Stomach (tissue), 9 donors: ENCODE results near the gene DPM3. TPM values are rescaled to one million over a fixed set of nuclear protein-coding genes. Genes with fewer than 3 reads are reported as not detected.

Experiments
- DNase-seq, 2 donors: peaks; one replicate each; pipeline versions ENCODE4 v3.0.0 to v3.0.0-alpha.2; 2013 to 2019
- H3K27ac ChIP-seq, 5 donors: fragments of 200-600 bp in 4 of 5; sonication (generic) in 4 of 5; one replicate each; pipeline ENCODE4 v1.5.1; 2013 to 2019; ENCODE audit warnings: mild to moderate bottlenecking in 1 of 5, moderate library complexity in 1 of 5
- H3K27me3 ChIP-seq, 3 donors: fragments of 200-600 bp; sonication (generic); one replicate each; pipeline ENCODE4 v1.5.1; 2017 to 2019; ENCODE audit warnings: mixed run types in 1 of 3
- H3K36me3 ChIP-seq, 4 donors: fragments of 200-600 bp; sonication (generic); 1 replicate in 3 of 4; 2 replicates in 1 of 4; pipeline ENCODE4 v1.5.1; 2016 to 2019
- H3K4me1 ChIP-seq, 4 donors: fragments of 200-600 bp; sonication (generic); one replicate each; pipeline ENCODE4 v1.5.1; 2016 to 2019
- H3K4me3 ChIP-seq, 4 donors: fragments of 200-600 bp; sonication (generic) in 3 of 4; one replicate each; pipeline ENCODE4 v1.5.1; 2016 to 2019; ENCODE audit warnings: mild to moderate bottlenecking in 1 of 4
- H3K9me3 ChIP-seq, 4 donors: fragments of 200-600 bp; sonication (generic); one replicate each; pipeline ENCODE4 v1.5.1; 2016 to 2019
- EP300 ChIP-seq: sonication (generic); formaldehyde crosslinking; IDR thresholded peaks from one replicate; pipeline ENCODE4 v1.6.1; 2017; ENCODE audit warnings: antibody characterized with exemption
- POLR2A ChIP-seq, 4 donors: fragments of 450-650 bp; IDR thresholded peaks; one replicate each; pipeline ENCODE4 v1.6.1; 2016; ENCODE audit warnings: antibody characterized with exemption in 4 of 4, control low read depth in 2 of 4, mild to moderate bottlenecking in 1 of 4, moderate library complexity in 1 of 4
- POLR2AphosphoS5 ChIP-seq, 3 donors: sonication (generic); formaldehyde crosslinking; IDR thresholded peaks; one replicate each; pipeline ENCODE4 v1.6.1; 2016; ENCODE audit warnings: antibody characterized with exemption in 3 of 3
- WGBS, 5 donors: extraction: QIAGEN DNeasy Blood & Tissue Kit in 3 of 5; methylation state at CpG; one replicate each; pipeline versions ENCODE4 v1.1.5 to v1.1.7; 2013 to 2018; 5-methylcytosine and 5-hydroxymethylcytosine counted together
- intact Hi-C: fragments of 100-400 bp; cut with DNase I; formaldehyde crosslinking; loops from one replicate; pipeline ENCODE4 v1.15.1; 2023; ENCODE audit warnings: low total_unique reads
- polyA plus RNA-seq, 3 donors: library from polyadenylated mRNA; stranded (reverse); fragments of 200-250 nt; gene quantifications; one replicate each; pipeline ENCODE4 v1.2.3, GENCODE V29; 2013
- total RNA-seq, 5 donors: library from RNA; depleted of rRNA; stranded (reverse); fragments of >200 nt; gene quantifications; one replicate each; pipeline versions ENCODE4 v1.1.0 to v1.2.3, GENCODE V29; 2014 to 2016
- TF ChIP-seq, protein P1 (sequence below), 7 experiments: fragments of 450-650 bp in 4 of 7; fragments of 200-600 bp in 3 of 7; sonication (generic) in 3 of 7; IDR thresholded peaks; one replicate each; pipeline ENCODE4 v1.5.1; 2016 to 2019; ENCODE audit warnings: antibody characterized with exemption in 7 of 7, control low read depth in 2 of 7, mild to moderate bottlenecking in 1 of 7
- donor health status: healthy with polysubstance abuse.
- donor health status: Bipolar disorder and iron deficiency.
- donor health status: healthy.

DPM3 gene
- total and polyA plus RNA-seq, 8 donors = 13.3 to 301 (median 51.3) TPM; not detected in 1

DNA sequence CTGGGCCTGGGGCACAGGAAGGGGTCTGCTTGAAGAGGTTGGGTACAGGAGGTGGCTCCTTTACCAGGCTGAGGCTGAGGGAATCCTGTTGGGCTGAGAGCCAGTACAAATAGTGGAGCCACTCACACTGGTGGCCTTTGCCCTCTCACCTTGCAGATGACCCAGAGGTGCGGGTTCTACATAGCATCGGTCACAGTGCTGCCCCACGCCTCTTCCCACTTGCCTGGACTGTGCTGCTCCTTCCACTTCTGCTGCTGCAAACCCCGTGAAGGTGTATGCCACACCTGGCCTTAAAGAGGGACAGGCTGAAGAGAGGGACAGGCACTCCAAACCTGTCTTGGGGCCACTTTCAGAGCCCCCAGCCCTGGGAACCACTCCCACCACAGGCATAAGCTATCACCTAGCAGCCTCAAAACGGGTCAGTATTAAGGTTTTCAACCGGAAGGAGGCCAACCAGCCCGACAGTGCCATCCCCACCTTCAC is 6.5 kb downstream of the DPM3 start:
- peaks cover 0 to 9% (median 0%) of the 10 kb centered on the region in 3 donors for H3K27me3 ChIP-seq
- peaks cover 46 to 89% (median 87%) of the 10 kb centered on the region in 4 donors for H3K4me1 ChIP-seq
- peak overlapping the region in 2 of 4 donors; percentile 68 to 71 for H3K4me3 ChIP-seq
- TF ChIP-seq EP300 = no peak
- TF ChIP-seq, protein P1, sequence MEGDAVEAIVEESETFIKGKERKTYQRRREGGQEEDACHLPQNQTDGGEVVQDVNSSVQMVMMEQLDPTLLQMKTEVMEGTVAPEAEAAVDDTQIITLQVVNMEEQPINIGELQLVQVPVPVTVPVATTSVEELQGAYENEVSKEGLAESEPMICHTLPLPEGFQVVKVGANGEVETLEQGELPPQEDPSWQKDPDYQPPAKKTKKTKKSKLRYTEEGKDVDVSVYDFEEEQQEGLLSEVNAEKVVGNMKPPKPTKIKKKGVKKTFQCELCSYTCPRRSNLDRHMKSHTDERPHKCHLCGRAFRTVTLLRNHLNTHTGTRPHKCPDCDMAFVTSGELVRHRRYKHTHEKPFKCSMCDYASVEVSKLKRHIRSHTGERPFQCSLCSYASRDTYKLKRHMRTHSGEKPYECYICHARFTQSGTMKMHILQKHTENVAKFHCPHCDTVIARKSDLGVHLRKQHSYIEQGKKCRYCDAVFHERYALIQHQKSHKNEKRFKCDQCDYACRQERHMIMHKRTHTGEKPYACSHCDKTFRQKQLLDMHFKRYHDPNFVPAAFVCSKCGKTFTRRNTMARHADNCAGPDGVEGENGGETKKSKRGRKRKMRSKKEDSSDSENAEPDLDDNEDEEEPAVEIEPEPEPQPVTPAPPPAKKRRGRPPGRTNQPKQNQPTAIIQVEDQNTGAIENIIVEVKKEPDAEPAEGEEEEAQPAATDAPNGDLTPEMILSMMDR (IDR thresholded peaks at IDR 0.05) = no peak
- no peak for TF ChIP-seq POLR2AphosphoS5 (IDR thresholded peaks at IDR 0.05)
- no peak for TF ChIP-seq POLR2A (IDR thresholded peaks at IDR 0.05)
- peak in 1 of 2 donors; percentile 20 for DNase-seq
- intact Hi-C loops = no loop called here
- H3K27ac ChIP-seq = peak overlapping the region; percentile 89 to 100 (median 98)
- peaks cover 32 to 53% (median 50%) of the 10 kb centered on the region in 4 donors for H3K36me3 ChIP-seq
- 36 to 66% (median 45%) methylated on average over 7 of the region's 7 CpGs for WGBS, 5 donors
- H3K9me3 ChIP-seq = no peaks in the 10 kb centered on the region

DNA sequence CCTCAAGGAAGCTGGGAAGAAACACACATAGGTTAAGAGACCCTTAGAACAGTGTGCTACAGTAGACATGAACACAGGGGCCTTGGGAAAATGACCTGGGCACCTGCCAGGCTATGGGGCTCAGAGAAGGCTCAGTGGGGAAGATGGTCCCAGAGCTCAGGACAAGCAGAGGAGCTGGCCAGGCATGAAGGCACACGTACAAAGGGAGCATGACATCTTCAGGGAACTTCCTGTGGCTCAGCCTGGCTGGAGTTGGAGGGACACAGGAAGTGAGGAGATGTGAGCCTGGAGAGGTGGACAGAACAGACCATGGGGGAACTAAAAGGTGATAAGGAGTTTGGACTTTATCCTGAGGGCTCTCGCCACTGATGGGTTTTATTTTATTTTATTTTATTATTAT is 8.5 kb downstream of the DPM3 start:
- Histone ChIP-seq H3K27me3 (peaks cover 0 to 26% (median 5%) of the 10 kb centered on the region in 3 donors), H3K27ac (peak overlapping the region; percentile 10 to 100 (median 98)), H3K4me1 (peaks cover 50 to 90% (median 87%) of the 10 kb centered on the region in 4 donors), H3K9me3 (no peaks in the 10 kb centered on the region), H3K4me3 (peak overlapping the region in 1 of 4 donors; percentile 74), H3K36me3 (peaks cover 32 to 41% (median 38%) of the 10 kb centered on the region in 4 donors)
- no peak for TF ChIP-seq POLR2AphosphoS5 (IDR thresholded peaks at IDR 0.05)
- TF ChIP-seq EP300 = no peak
- TF ChIP-seq POLR2A (IDR thresholded peaks at IDR 0.05) = no peak
- TF ChIP-seq, protein P1 (IDR thresholded peaks at IDR 0.05) = no peak
- no peak for DNase-seq
- intact Hi-C loops = no loop called here
- 42 to 60% (median 54%) methylated on average over 2 of the region's 2 CpGs for WGBS, 5 donors

DNA sequence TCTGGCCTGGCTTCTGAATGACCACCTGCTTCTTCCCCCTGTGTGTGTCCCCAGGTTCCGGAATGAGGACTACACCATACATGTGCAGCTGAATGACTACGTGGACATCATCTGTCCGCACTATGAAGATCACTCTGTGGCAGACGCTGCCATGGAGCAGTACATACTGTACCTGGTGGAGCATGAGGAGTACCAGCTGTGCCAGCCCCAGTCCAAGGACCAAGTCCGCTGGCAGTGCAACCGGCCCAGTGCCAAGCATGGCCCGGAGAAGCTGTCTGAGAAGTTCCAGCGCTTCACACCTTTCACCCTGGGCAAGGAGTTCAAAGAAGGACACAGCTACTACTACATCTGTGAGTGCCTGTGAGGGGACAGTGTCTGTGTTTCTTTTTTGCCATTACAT is 9.0 kb downstream of the DPM3 start:
- peak overlapping the region in 3 of 4 donors; percentile 15 to 74 (median 73) for H3K4me3 ChIP-seq

DNA sequence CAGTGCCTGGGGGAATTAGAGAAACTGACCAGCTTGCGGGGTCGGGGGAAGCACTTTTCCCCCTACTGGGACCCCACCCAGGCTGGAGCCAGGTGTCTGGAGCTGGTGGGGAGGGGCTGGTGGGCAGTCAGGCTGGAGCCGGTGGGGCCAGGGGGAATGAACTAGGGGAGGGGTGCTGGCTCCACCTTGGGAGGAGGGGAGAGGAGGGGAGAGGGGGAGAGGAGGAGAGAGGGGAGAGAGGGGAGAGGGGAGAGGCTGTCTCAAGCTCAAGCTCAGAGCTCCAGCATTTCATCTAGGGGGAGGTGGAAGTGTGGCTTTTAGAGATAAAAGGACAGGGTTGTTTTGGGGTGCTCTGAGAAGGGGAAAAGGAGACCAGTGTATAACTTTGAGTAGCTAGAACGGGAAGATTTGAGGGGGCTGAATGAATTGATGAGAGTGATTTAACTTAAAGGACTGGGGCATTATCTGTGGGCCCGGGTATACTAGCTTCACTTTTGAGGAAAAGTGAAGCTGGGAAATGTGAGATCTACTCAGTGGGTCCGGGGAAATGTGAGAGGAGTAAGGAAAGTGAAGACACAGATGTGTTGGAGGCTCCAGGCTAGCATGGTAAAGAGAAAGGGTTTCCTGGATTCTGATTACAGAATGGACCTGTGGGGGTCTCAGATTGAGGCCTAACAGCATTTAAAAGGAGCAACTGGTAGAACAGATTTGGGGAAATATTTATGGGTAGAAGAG is 9.9 kb downstream of the DPM3 start:
- intact Hi-C loops = no loop called here
- Histone ChIP-seq H3K27me3 (peaks cover 0 to 37% (median 9%) of the 10 kb centered on the region in 3 donors), H3K36me3 (peaks cover 32 to 41% (median 38%) of the 10 kb centered on the region in 4 donors), H3K4me1 (peaks cover 60 to 98% (median 95%) of the 10 kb centered on the region in 4 donors), H3K9me3 (no peaks in the 10 kb centered on the region), H3K4me3 (peak overlapping the region; percentile 73 to 78 (median 74)), H3K27ac (peak overlapping the region; percentile 93 to 100 (median 98))
- WGBS, 5 donors = 12 to 21% (median 19%) methylated on average over 5 to 6 of the region's 6 CpGs
- no peak for TF ChIP-seq POLR2AphosphoS5 (IDR thresholded peaks at IDR 0.05)
- TF ChIP-seq EP300 = no peak
- TF ChIP-seq POLR2A (IDR thresholded peaks at IDR 0.05) = no peak
- peak in 1 of 2 donors; percentile 67 for DNase-seq

More for the DNA sequence above, 9.0 kb downstream of the DPM3 start:
- intact Hi-C loops = no loop called here
- WGBS, 5 donors = 37 to 62% (median 48%) methylated on average over 8 of the region's 8 CpGs
- H3K36me3 ChIP-seq = peaks cover 32 to 41% (median 38%) of the 10 kb centered on the region in 4 donors
- H3K9me3 ChIP-seq = no peaks in the 10 kb centered on the region
- H3K27me3 ChIP-seq = peaks cover 0 to 31% (median 6%) of the 10 kb centered on the region in 3 donors
- peak; percentile 56 for TF ChIP-seq EP300
- TF ChIP-seq, protein P1 (IDR thresholded peaks at IDR 0.05) = no peak
- TF ChIP-seq POLR2AphosphoS5 (IDR thresholded peaks at IDR 0.05) = peak in 2 of 3 donors; percentile 46 to 59
- TF ChIP-seq POLR2A (IDR thresholded peaks at IDR 0.05) = no peak
- peaks cover 53 to 91% (median 89%) of the 10 kb centered on the region in 4 donors for H3K4me1 ChIP-seq
- H3K27ac ChIP-seq = peak overlapping the region; percentile 40 to 100 (median 98)
- peak in 1 of 2 donors; percentile 78 for DNase-seq
